GM19372 (cell line): ENCODE results near the gene AGPAT3.
"Not testable (repeated sequence)": the region's sequence is repeated elsewhere in the genome, so short reads cannot be mapped to it uniquely, and the experiment has no call there.

ENCODE experiments used
- ATAC-seq: cut with Tn5 transposase; IDR thresholded peaks from one replicate; pipeline ENCODE4 v1.9.1; 2021; ENCODE audit warnings: mild to moderate bottlenecking, low read depth, moderate library complexity; ENCODE audit not compliant: unreplicated experiment

Gene AGPAT3

GRCh38 chr21:43881283-43881682, 16.3 kb downstream of the AGPAT3 start:
- no peak for ATAC-seq

GRCh38 chr21:43881935-43882334, 16.9 kb downstream of the AGPAT3 start:
- no peak for ATAC-seq

GRCh38 chr21:43882952-43883545, 18.0 kb downstream of the AGPAT3 start:
- no peak for ATAC-seq

GRCh38 chr21:43884012-43884860, 19.2 kb downstream of the AGPAT3 start:
- no peak for ATAC-seq

- ATAC-seq: no peak
Observed at GRCh38 chr21:43884861-43885417, 19.9 kb downstream of the AGPAT3 start.

GRCh38 chr21:43885721-43886120, 20.7 kb downstream of the AGPAT3 start:
- ATAC-seq: no peak

- no peak for ATAC-seq
Observed at GRCh38 chr21:43886565-43886964, 21.5 kb downstream of the AGPAT3 start.

GRCh38 chr21:43889069-43889468, 24.0 kb downstream of the AGPAT3 start:
- no peak for ATAC-seq

- no peak for ATAC-seq
Observed at GRCh38 chr21:43890042-43890441, 25.0 kb downstream of the AGPAT3 start.

GRCh38 chr21:43892334-43892733, 27.3 kb downstream of the AGPAT3 start:
- no peak for ATAC-seq

GRCh38 chr21:43892984-43893535, 28.0 kb downstream of the AGPAT3 start:
- no peak for ATAC-seq

- ATAC-seq: no peak
Observed at GRCh38 chr21:43893536-43894205, 28.6 kb downstream of the AGPAT3 start.

GRCh38 chr21:43894206-43894577, 29.2 kb downstream of the AGPAT3 start:
- no peak for ATAC-seq

GRCh38 chr21:43895196-43895595, 30.2 kb downstream of the AGPAT3 start:
- no peak for ATAC-seq

- ATAC-seq: not testable (repeated sequence)
Observed at GRCh38 chr21:43896696-43897299, 31.8 kb downstream of the AGPAT3 start.

- no peak for ATAC-seq
Observed at GRCh38 chr21:43899307-43900077, 34.5 kb downstream of the AGPAT3 start.

- ATAC-seq: no peak
Observed at GRCh38 chr21:43900078-43900385, 35.0 kb downstream of the AGPAT3 start.

- ATAC-seq: no peak
Observed at GRCh38 chr21:43900690-43901089, 35.7 kb downstream of the AGPAT3 start.

- no peak for ATAC-seq
Observed at GRCh38 chr21:43902441-43902840, 37.4 kb downstream of the AGPAT3 start.
